Inflammatory macrophage treated with lipopolysaccharide for 4 hours (primary cell): ENCODE data around the gene EPB41L4A.

Experiments used
- DNase-seq: peaks from one replicate; pipeline ENCODE4 v3.0.0-alpha.2; 2020

Gene EPB41L4A

DNA sequence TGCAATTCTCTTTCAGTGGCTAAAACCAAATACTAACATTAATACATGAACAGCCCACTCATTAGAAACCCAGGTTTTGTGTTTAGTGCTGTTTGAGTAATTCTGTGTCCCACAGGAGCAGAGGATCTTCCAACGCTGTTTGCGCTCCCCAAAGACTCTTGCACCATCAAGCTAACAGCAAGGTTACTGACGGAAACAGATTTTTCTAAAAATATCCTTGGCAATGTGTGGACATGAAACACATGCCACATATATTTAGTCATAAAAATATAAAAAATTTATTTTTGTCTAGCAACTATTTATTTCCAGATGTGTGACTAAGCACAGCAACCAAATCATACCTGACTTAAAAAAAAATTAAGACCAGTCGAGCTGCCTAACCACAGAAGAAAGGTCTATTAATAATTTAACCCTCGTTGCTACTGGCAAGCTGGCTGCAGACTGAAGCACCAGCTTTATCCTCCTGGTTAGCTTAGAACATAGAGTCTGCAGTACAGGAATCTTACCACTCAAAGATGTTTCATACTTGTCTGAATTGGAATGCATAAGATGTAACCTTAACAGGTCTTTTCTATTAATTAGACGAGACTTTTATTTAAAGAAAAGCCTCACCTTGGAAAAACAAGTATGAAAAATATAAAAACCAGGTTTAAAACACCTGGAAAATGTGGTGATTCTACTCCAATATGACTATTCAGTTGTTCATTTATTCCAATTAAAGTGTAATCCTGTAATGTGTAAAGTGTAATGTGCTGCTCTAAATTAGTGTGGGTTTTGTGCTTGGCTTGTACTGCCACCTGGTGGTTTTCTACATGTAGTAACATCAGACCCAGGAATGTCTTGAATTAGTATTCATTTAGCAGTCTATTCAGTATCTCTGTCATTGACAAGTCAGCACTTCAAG lies 272.5 kb downstream of the EPB41L4A start:
- peak; percentile 79 for DNase-seq

DNA sequence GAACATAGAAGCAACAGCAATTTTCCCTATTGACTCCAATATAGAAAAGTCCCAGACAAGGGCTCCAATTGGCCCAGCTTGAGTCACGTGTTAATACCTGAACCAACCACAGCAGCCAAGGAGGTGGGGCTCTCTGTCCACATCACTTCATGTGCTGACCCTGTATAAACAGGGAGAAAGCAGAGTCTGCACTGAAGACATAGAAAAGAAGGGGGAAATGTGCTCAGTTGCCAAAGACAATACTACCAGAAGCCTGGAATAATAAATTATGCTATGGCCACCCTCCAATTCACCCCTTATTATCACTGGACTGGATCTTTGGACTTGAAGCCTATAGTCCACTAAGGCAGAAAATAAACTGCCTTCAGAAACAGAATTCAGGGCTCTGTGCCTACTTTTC lies 275.4 kb downstream of the EPB41L4A start:
- no peak for DNase-seq

DNA sequence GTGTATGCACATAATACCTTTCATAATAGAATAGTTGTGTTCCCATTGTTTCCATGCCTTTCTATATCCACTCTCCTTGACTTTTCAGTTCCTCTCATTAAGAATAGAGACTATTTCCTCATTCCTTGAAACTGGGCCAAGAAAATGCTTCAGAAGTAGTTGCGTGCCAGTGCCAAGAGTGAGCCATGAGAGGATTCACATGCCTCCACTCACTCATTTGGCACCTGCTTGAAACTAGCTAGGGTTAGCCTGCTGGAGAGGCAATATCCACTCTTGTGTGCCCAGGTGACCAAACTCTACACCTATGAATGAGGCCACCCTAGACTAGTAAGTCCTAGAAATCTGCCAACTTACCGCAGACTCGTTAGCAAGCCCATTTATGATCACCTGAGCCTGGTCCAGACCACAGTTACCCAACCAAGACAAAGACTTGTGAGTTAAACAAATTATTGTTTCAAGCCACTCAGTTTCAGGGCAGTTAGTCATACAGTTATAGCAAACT lies 276.3 kb downstream of the EPB41L4A start:
- peak; percentile 60 for DNase-seq

DNA sequence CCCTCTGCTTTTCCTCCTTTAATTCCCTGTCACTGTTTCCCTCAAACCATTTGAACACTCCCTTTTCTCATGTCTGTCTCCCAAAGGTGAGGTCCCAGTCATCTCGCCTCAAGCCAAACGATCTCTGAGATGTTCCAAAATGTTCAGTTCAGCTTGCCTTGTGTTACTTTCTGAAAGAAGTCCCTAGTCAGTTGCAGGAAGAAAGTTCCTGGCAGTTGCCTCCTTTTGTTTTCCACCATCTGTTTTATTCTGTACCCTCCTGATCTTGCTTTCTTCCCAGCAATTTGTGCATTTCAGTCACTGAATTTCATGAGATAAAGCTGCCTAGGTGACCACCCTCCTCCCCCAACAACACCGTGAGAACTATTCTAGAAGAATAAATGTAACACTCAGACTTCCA lies 277.5 kb downstream of the EPB41L4A start:
- no peak for DNase-seq

DNA sequence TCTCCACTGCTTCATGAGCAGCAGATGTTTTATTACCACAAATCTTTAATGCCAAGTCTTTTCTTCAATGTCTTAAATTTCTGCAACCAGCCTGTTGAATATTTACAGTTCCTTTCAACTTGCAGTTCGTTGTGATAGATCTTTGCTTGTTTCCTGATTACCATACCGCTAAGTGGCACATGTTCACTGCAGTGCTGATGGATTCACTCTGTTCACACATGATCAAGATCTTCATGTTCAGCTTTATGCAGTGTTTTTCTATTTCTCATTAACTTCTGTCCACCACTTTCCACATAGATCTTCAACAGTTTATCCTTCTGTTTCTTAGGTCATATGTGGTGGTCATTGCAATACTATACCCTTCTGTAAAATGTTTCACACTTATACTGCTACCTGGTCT lies 280.6 kb downstream of the EPB41L4A start:
- DNase-seq, result no peak

DNA sequence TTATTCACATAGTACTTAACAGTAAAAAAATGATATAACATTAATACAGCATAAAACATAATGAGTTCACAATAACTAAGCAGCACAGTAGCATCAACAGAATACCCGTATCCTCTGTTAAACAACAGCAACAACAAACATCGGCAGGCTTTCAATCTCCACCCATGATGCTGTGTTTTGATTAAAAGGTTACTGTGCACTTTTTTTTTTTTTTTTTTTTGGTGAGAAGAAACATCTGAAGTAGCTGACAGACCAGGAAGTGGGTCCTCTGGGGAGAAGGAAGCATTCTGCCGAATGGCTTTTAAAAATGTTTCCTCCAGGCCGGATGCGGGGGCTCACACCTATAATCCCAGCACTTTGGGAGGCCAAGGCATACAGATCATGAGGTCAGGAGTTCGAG lies 282.3 kb downstream of the EPB41L4A start:
- no peak for DNase-seq

DNA sequence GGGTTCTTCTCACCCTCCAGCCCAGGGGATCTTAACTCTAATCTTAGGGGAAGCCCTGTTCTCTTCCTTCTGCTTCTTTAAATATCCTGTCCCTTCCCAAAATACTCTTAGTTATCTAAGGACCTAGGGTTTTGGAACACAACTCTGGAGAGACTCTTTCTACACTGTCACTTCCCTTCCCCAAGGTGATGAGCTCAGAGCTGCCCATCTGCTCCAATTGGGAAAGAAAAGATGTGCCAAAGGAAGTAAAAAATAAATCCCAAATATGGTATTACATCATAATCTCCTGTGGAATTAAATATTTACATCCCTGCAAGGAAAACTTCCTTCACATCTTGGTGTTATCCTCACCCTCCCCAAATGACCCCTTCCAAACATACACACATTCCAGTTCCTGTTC lies 291.2 kb downstream of the EPB41L4A start:
- DNase-seq, result no peak

DNA sequence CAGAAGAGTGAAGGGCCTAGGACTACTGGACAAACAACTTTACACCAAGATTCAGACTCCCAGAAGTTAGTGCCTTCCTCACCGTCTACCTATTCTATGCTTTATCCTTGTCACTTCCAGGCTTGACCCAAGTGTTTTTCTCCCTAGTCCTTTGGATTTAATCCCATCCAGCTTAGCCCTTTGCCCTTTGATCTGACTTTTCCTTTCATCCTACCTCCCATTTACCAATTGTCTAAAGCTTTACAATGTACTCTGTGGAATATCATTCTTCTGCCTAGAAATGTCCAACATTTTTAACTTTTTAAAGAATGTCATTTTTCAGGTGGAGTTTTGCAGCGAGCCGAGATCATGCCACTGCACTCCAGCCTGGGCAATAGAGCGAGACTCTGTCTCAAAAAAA lies 292.1 kb downstream of the EPB41L4A start:
- DNase-seq, result no peak

DNA sequence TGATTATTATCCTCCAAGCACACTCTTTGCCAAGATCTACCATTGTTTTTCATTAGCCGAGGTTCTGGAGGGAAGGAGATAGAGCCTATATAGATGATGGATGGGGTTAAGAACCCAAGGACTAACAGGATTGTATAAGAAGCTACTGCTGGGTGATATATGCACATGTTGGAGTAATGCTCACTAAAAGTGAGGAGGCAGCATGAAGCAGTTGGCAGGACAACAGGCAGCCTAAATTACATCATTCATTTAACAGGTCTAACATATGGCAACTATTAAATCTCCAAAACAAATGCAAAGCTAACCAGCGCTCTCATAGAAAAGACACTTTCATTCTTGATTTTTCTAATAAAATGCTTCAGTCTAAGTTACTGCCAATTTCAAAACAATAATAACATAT lies 293.2 kb downstream of the EPB41L4A start:
- no peak for DNase-seq

DNA sequence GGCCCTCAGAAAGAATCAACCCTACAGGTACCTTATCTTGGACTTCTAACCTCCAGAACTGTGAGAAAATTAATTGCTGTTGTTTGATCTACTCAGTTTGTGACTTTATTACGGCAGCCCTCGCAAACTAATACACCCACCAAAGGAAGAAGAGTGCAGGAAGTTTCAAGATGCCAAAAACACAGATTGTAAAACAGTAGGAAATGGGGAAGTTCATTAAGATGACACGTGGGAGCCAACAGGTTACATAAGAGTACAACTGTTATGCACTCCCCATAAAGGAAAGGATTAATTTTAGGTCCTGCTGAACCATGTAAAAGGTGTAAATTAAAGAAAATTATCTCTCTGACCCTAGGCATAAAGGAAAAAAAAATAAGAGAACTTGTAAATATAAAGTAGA lies 294.3 kb downstream of the EPB41L4A start:
- DNase-seq, result peak; percentile 64

DNA sequence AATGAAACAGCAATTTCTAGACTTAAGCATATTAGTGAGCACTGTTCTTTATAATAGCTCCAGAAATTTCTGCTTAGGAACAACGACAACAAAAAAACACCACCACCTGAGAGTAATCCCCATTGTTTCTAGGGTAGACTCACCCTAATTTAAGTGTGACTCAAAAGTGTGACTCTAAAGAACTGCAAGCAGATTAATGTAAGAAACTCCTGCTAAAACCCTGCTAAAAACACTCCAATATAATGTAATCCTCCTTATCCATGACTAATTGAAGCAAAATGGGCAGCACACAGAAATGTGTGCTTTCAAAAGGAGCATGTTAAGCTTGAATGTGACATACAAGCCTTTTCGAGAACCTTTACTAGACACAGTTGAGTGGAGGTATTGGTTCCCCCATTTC lies 296.0 kb downstream of the EPB41L4A start:
- peak; percentile 49 for DNase-seq

DNA sequence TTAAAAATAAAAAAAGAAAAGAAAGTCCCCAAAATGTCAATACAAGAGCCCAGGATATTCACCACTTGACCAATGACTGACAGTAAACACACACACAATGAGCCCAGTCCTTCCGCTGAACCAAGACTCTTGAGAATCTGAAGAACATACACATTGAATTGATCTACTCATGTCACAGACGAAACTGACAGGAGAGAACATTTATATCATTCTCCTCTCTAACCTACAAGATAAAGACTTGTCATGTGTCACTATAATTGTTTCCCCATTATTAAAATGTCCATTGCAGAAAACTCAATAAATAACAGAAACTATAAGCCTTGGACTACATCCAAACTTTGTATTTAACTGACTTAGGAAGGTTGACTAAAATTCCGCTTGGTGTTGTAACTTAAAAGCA lies 296.7 kb downstream of the EPB41L4A start:
- no peak for DNase-seq

DNA sequence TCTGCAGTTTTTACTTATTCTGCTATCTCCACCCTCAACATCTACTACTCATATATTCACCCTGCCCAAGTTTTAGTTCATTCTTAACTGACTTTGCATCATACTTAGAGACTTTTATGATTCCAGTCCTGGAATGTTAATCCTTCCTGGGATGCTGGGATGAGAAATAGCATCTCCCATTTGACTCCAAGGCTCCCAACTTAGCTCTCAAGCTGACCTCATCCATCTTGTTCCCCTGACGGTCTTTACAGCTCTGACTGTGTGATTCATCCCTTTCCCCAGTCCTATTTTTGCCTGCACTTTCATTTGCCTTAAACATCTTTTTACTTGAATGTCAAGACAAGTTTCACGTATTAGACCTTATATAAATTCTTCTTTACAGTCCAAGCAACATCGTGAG lies 297.8 kb downstream of the EPB41L4A start:
- DNase-seq, result no peak

DNA sequence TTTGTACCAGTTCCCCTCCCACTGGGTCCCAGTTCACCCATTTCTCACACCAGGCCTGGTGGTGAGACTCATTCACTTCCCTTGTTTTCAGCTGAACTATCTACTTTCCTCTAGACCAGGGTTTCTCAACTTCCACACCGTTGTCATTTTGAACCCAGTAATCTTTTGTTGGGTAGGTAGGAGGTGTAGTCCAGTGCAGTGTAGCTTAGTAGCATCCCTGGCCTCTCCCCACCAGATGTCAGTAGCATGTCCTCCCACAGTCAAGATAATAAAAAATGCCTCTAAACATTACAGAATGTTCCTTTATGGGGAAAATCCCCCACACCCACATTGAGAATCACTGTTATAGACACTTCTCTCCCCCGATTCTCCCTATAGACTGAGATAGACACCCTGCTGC lies 299.1 kb downstream of the EPB41L4A start:
- DNase-seq, result no peak

DNA sequence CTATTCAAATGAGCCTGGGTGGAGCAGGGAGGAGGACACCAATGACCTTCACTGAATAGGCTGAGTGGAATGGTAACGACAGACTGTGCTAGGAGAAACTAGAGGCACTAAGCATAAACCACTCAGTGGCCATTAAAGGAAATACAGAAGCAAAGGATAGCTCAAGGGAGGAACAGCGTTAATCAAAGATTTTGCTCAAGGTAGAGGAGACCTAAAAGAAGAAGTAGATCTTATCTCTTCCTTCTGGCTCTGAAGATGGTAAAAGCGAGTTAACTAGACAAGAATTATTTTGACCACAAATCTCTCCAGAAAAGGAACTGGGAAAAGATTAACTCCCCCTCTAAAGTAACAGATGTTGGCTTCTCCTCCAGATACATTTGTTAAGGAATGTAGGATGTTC lies 299.6 kb downstream of the EPB41L4A start:
- DNase-seq, result peak; percentile 15

DNA sequence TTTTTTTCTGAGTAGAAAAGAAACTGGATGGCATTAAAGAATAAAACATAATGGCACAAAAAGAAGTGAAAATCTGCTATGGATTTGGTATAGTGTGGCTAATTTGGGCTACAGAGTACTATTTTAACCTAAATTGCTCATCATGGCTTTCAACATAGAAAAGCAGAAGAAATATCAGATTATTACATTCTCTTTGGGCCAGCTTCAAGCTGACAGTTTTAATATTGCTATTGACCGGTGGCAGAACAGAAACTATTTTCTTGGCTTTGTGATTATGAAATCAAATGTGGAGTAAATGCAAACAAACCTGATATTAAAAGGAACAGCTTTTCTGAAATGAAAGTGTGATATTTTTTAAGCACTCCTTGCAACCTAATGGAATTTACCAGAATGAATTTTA lies 301.5 kb downstream of the EPB41L4A start:
- peak; percentile 87 for DNase-seq

DNA sequence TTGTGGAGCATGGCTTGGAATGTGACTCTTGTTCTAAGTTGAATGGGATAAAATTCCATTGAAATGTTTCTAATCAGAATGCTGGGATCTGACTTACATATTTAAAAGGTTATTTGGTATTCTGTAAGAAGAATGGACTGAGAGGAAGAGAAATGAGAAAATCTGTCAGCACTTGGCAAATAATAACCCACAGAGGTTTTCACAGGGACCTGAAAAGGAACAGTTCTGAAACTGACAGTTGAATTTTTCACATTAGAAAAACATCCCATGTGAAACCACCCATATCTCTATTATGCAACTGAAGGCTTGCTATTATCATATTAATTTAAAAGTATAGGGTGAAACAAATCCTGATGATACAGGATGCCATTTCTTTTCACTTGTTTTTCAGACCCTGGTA lies 302.7 kb downstream of the EPB41L4A start:
- DNase-seq, result peak; percentile 13

DNA sequence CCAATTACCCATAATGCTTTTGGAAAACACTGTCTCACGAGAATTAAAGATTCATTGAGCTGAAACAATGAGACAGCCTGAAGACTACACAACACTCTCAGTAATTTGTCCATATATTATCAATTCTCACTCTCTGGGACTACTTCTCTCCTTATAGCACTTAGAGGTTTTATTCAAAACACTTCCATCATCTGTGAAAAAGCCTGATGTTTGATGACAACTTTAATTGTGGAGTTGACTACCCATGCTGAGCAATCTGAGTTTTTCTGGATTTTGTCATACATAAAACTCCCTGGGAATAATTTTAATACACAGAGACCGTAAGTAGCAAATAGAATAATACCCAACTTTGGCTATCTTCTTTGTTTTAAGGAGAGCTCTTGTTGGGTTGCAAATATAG lies 305.5 kb downstream of the EPB41L4A start:
- no peak for DNase-seq
